GM12878 (cell line): Measurements from ENCODE around the gene ZNF768. TPM values are rescaled to one million over a fixed set of nuclear protein-coding genes. Genes with fewer than 3 reads are reported as not detected.
A peak's percentile ranks its signal among the peaks of the same experiment; 100 is the strongest.

Source experiments
- ASH2L ChIP-seq: fragments of 300-600, 200-600 bp; sonication (generic); IDR thresholded peaks from 2 replicates; pipeline ENCODE4 v1.6.1; 2017; ENCODE audit warnings: low read depth, mild to moderate bottlenecking, borderline replicate concordance
- ATF2 ChIP-seq: IDR thresholded peaks from 2 replicates; pipeline ENCODE4 v1.6.1; 2012; ENCODE audit warnings: low read length, inconsistent platforms
- ETV6 ChIP-seq, 2 experiments: fragments of 450-650 bp in 1 of 2; IDR thresholded peaks in 1 of 2; conservative IDR thresholded peaks in 1 of 2; 2 replicates each; pipeline ENCODE4 v1.6.1; 2014; ENCODE audit warnings: antibody characterized with exemption in 1 of 2, borderline replicate concordance in 1 of 2, low read depth in 1 of 2, mild to moderate bottlenecking in 1 of 2, moderate library complexity in 1 of 2
- FOXK2 ChIP-seq: fragments of 450-650 bp; IDR thresholded peaks from 2 replicates; pipeline ENCODE4 v1.6.1; 2017; ENCODE audit warnings: mild to moderate bottlenecking, moderate library complexity
- IKZF2 ChIP-seq, 2 experiments: fragments of 450-650 bp; IDR thresholded peaks; 2 replicates each; pipeline ENCODE4 v1.6.1; 2017; ENCODE audit warnings: mild to moderate bottlenecking in 2 of 2, moderate library complexity in 2 of 2
- IRF5 ChIP-seq: fragments of 450-650 bp; IDR thresholded peaks from 2 replicates; pipeline ENCODE4 v1.6.1; 2017; ENCODE audit warnings: borderline replicate concordance
- MTA2 ChIP-seq: fragments of 450-650 bp; IDR thresholded peaks from 2 replicates; pipeline ENCODE4 v1.6.1; 2016; ENCODE audit warnings: low read depth, mild to moderate bottlenecking, moderate library complexity
- NBN ChIP-seq: fragments of 450-650 bp; IDR thresholded peaks from 2 replicates; pipeline ENCODE4 v1.6.1; 2016
- NFIC ChIP-seq: IDR thresholded peaks from 2 replicates; pipeline ENCODE4 v1.6.1; 2012; ENCODE audit warnings: low read depth, mild to moderate bottlenecking, inconsistent platforms, low read length, moderate library complexity
- NFYA ChIP-seq: IDR thresholded peaks from 2 replicates; pipeline ENCODE4 v1.6.1; 2011; ENCODE audit warnings: low read depth, mild to moderate bottlenecking, low read length, improper control_type of control experiment, borderline replicate concordance
- NRF1 ChIP-seq: conservative IDR thresholded peaks from 2 replicates; pipeline ENCODE4 v1.6.1; 2011; ENCODE audit warnings: mild to moderate bottlenecking, low read depth, low read length, improper control_type of control experiment
- PML ChIP-seq: IDR thresholded peaks from 2 replicates; pipeline ENCODE4 v1.6.1; 2012; ENCODE audit warnings: low read length, inconsistent platforms
- POU2F2 ChIP-seq: IDR thresholded peaks from 3 replicates; pipeline ENCODE4 v1.6.1; 2011; ENCODE audit warnings: low read depth, mild to moderate bottlenecking, low read length, borderline replicate concordance
- RAD51 ChIP-seq: fragments of 450-650 bp; IDR thresholded peaks from 2 replicates; pipeline ENCODE4 v1.6.1; 2016; ENCODE audit warnings: moderate library complexity, mild to moderate bottlenecking, inconsistent platforms
- RELB ChIP-seq: fragments of 450-650 bp; IDR thresholded peaks from 2 replicates; pipeline ENCODE4 v1.6.1; 2017; ENCODE audit warnings: low read depth, mild to moderate bottlenecking, moderate library complexity
- SMAD1 ChIP-seq: fragments of 450-650 bp; IDR thresholded peaks from 2 replicates; pipeline ENCODE4 v1.6.1; 2018; ENCODE audit warnings: mild to moderate bottlenecking, low read depth; ENCODE audit not compliant: partially characterized antibody
- SMC3 ChIP-seq: IDR thresholded peaks from 2 replicates; pipeline ENCODE4 v1.6.1; 2011; ENCODE audit warnings: low read length, improper control_type of control experiment, borderline replicate concordance
- SUZ12 ChIP-seq: fragments of 200-600 bp; sonication (generic); IDR thresholded peaks from one replicate; pipeline ENCODE4 v1.6.1; 2018; ENCODE audit warnings: antibody characterized with exemption, mild to moderate bottlenecking; ENCODE audit not compliant: unreplicated experiment
- TARDBP ChIP-seq: IDR thresholded peaks from 2 replicates; pipeline ENCODE4 v1.6.1; 2016; ENCODE audit warnings: borderline replicate concordance
- TCF12 ChIP-seq: IDR thresholded peaks from 2 replicates; pipeline ENCODE4 v1.6.1; 2011; ENCODE audit warnings: low read depth, mild to moderate bottlenecking, low read length
- polyA plus RNA-seq, 11 experiments: library from polyadenylated mRNA; depleted of rRNA in 4 of 11; unstranded in 6 of 11; stranded (reverse) in 5 of 11; fragments of >200 nt; fragmentation: Nextera tagmentation in 4 of 11; fragmentation: Illumina TruSeq in 1 of 11; extraction: Ambion mirVana in 4 of 11; extraction: Trizol in 1 of 11; gene quantifications; 1 replicate in 1 of 11; 2 replicates in 10 of 11; pipeline versions ENCODE4 v1.2.1 to v1.2.3, GENCODE V29; 2011 to 2016; ENCODE audit warnings: inconsistent platforms in 2 of 11, missing spikeins in 2 of 11, low read depth in 1 of 11
- total RNA-seq, 4 experiments: library from RNA; depleted of rRNA in 3 of 4; stranded (reverse); fragments of >200 nt in 3 of 4; fragmentation: Illumina TruSeq in 1 of 4; extraction: Trizol in 1 of 4; gene quantifications; 2 replicates each; pipeline versions ENCODE4 v1.2.1 to v1.2.3, GENCODE V29; 2013 to 2021
- TF ChIP-seq, protein P1 (sequence below): fragments of 150-350 bp; IDR thresholded peaks from 2 replicates; pipeline ENCODE4 v1.6.1; 2014; ENCODE audit warnings: mild to moderate bottlenecking, low read depth, low read length
- TF ChIP-seq, protein P2 (sequence below): fragments of 450-650 bp; IDR thresholded peaks from 2 replicates; pipeline ENCODE4 v1.6.1; 2017; ENCODE audit warnings: mild to moderate bottlenecking, low read depth, inconsistent platforms; ENCODE audit not compliant: poor library complexity, severe bottlenecking

The ZNF768 gene
- total and polyA plus RNA-seq, 10 of the 15 experiments (the other 5 are each of a cell fraction or from before 2014, with no cell fraction given), result 0.05 to 23.1 (median 9.1) TPM

DNA sequence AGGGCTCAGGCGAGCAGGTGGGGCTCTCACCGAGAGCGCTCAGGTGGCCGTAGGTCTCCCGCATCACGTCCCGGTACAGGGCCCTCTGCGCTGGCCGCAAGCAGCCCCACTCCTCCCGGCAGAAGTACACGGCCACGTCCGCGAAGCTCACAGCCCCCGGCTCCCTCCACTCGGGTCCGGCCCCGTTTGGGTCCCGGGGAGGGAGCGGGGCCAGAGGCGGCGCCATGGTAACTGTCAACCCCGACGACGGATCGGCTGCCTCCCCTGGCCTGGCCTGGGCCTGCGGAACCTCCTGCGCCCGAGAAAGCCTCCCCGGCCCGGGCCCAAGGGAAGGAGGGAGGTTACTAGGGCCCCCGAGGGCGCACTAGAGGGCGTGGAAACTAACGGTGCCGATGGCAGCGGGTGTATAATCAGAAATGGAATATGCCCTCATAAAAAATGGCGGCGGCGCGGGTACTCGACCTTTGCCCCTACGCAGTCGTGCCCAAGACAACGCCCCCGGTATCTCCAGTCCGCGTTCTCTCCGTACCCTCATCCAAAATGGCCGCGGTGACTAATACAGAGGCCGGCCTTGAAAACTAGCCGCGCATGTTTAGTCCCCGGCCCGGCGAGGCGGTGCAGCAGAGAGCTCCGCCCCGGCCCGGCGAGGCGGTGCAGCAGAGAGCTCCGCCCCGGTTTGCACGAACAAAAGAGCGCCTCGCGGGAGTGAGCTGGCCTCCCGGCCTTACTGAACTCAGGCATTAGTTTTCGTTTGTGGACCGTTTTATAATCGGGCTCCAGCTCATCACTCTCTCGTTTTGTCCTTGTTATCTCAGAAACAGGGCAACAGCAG, 31.8 kb upstream of the ZNF768 start, which contains the start of gene ZNF764 (continued):
- TF ChIP-seq FOXK2, result no peak
- TF ChIP-seq NRF1, result 0 out of 2 replicates have a peak, but pooled peaks have one; percentile 30
- peak; percentile 93 for TF ChIP-seq MTA2
- TF ChIP-seq TARDBP, result no peak; the same call in 1 of the 2 replicates
- TF ChIP-seq RAD51, result no peak
- TF ChIP-seq, protein P1, sequence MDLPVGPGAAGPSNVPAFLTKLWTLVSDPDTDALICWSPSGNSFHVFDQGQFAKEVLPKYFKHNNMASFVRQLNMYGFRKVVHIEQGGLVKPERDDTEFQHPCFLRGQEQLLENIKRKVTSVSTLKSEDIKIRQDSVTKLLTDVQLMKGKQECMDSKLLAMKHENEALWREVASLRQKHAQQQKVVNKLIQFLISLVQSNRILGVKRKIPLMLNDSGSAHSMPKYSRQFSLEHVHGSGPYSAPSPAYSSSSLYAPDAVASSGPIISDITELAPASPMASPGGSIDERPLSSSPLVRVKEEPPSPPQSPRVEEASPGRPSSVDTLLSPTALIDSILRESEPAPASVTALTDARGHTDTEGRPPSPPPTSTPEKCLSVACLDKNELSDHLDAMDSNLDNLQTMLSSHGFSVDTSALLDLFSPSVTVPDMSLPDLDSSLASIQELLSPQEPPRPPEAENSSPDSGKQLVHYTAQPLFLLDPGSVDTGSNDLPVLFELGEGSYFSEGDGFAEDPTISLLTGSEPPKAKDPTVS, result no peak
- TF ChIP-seq SUZ12, result no peak
- TF ChIP-seq TCF12, result no peak
- no peak for TF ChIP-seq ATF2
- TF ChIP-seq NFIC, result no peak
- no peak for TF ChIP-seq NFYA
- TF ChIP-seq, protein P2, sequence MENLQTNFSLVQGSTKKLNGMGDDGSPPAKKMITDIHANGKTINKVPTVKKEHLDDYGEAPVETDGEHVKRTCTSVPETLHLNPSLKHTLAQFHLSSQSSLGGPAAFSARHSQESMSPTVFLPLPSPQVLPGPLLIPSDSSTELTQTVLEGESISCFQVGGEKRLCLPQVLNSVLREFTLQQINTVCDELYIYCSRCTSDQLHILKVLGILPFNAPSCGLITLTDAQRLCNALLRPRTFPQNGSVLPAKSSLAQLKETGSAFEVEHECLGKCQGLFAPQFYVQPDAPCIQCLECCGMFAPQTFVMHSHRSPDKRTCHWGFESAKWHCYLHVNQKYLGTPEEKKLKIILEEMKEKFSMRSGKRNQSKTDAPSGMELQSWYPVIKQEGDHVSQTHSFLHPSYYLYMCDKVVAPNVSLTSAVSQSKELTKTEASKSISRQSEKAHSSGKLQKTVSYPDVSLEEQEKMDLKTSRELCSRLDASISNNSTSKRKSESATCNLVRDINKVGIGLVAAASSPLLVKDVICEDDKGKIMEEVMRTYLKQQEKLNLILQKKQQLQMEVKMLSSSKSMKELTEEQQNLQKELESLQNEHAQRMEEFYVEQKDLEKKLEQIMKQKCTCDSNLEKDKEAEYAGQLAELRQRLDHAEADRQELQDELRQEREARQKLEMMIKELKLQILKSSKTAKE, result peak; percentile 46
- TF ChIP-seq ETV6 (conservative IDR thresholded peaks at IDR 0.05 in 1 of 2, IDR thresholded peaks at IDR 0.05 in 1 of 2; ENCODE audit: borderline replicate concordance in 1 of 2, low read depth in 1 of 2), result no peak
- TF ChIP-seq ASH2L, result no peak; the same call in 1 of the 2 replicates
- no peak; the same call in 1 of the 2 replicates for TF ChIP-seq PML
- TF ChIP-seq RELB, result peak; percentile 49; the same call in 1 of the 2 replicates
- TF ChIP-seq SMAD1, result no peak
- TF ChIP-seq IRF5, result no peak
- no peak; the same call in 1 of the 2 replicates for TF ChIP-seq SMC3
- TF ChIP-seq NBN, result peak; percentile 67; the same call in 1 of the 2 replicates
- TF ChIP-seq IKZF2 (IDR thresholded peaks at IDR 0.05), result no peak
- TF ChIP-seq POU2F2, result peak; percentile 19; the same call in 1 of the 3 replicates
